Astrocyte (in vitro differentiated cells and primary cell): ENCODE data around the gene NET1.
"Not testable (repeated sequence)": the region's sequence is repeated elsewhere in the genome, so short reads cannot be mapped to it uniquely, and the experiment has no call there.

ENCODE experiments used
- EZH2 ChIP-seq: IDR thresholded peaks from 2 replicates; pipeline ENCODE4 v1.6.1; 2012; ENCODE audit warnings: mild to moderate bottlenecking, low read length, inconsistent platforms; ENCODE audit not compliant: insufficient read depth
- TF ChIP-seq, protein P1 (sequence below): IDR thresholded peaks from 2 replicates; pipeline ENCODE4 v1.5.1; 2011; ENCODE audit warnings: low read depth, mild to moderate bottlenecking, inconsistent platforms, low read length, moderate library complexity; ENCODE audit not compliant: insufficient read depth

DNA sequence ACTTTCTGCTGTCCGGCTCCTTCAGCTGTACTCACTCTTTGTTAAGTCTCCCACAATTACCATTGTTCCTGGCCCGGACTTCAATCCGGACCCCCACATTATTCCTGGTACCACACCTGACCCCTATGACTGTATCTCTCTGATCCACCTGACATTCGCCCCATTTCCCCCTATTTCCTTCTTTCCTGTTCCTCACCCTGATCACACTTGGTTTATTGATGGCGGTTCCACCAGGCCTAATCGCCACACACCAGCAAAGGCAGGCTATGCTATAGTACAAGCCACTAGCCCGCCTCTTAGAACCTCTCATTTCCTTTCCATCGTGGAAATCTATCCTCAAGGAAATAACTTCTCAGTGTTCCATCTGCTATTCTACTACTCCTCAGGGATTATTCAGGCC lies 62.7 kb downstream of the NET1 start:
- TF ChIP-seq, protein P1, sequence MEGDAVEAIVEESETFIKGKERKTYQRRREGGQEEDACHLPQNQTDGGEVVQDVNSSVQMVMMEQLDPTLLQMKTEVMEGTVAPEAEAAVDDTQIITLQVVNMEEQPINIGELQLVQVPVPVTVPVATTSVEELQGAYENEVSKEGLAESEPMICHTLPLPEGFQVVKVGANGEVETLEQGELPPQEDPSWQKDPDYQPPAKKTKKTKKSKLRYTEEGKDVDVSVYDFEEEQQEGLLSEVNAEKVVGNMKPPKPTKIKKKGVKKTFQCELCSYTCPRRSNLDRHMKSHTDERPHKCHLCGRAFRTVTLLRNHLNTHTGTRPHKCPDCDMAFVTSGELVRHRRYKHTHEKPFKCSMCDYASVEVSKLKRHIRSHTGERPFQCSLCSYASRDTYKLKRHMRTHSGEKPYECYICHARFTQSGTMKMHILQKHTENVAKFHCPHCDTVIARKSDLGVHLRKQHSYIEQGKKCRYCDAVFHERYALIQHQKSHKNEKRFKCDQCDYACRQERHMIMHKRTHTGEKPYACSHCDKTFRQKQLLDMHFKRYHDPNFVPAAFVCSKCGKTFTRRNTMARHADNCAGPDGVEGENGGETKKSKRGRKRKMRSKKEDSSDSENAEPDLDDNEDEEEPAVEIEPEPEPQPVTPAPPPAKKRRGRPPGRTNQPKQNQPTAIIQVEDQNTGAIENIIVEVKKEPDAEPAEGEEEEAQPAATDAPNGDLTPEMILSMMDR: not testable (repeated sequence)
- TF ChIP-seq EZH2: not testable (repeated sequence)
